ENCODE results near the gene TGFBR1.

Gene TGFBR1

DNA sequence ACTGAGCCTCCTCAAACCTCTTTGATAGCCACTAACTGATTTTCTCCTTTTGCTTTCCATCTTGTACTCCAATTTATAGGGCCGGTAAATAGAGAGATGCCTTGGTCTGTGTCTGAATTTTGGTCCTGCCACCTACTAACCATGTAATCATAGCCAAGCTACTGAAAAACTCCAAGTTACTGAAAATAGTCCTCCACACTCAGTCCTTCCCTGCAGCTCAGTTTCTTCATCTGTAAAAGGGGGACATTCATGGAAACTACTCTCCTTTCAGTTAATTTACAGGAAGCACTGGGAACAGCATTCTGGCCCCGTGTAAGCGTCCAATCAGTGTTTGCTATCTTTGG, 30.0 kb upstream of the TGFBR1 start:
- Histone ChIP-seq H4K20me1 (ENCODE audit: insufficient read depth, low read length) (no peaks in the 10 kb centered on the region), H3K9me2 (replicated peaks; ENCODE audit: insufficient read depth, low read length) (no peaks in the 10 kb centered on the region), H3K36me3 (replicated peaks; ENCODE audit: insufficient read depth, low read length) (no peaks in the 10 kb centered on the region), H3K9ac (ENCODE audit: low read length) (no peak overlapping the region), H3K4me1 (ENCODE audit: low read length) (0 out of 2 replicates have a peak, but pooled peaks cover 8% of the 10 kb centered on the region), H3K27ac (ENCODE audit: low read length) (no peak overlapping the region), H3K9me3 (replicated peaks; ENCODE audit: insufficient read depth, low read length) (no peaks in the 10 kb centered on the region), H3K4me3 (ENCODE audit: low read length) (no peak overlapping the region), H3K79me2 (ENCODE audit: low read length) (no peaks in the 10 kb centered on the region), H3K27me3 (replicated peaks; ENCODE audit: insufficient read depth, low read length) (no peaks in the 10 kb centered on the region), H3K4me2 (ENCODE audit: low read depth, low read length) (no peak overlapping the region), H2AFZ (ENCODE audit: low read length) (no peak overlapping the region), H3F3A (ENCODE audit: insufficient read depth, low read length) (no peaks in the 10 kb centered on the region)
- TF ChIP-seq EZH2 (optimal IDR thresholded peaks at IDR 0.05; ENCODE audit: low read depth, low read length) (no peak), EZH2phosphoT487 (IDR thresholded peaks at IDR 0.05; ENCODE audit: low read length) (no peak)
- TF ChIP-seq, protein P1, sequence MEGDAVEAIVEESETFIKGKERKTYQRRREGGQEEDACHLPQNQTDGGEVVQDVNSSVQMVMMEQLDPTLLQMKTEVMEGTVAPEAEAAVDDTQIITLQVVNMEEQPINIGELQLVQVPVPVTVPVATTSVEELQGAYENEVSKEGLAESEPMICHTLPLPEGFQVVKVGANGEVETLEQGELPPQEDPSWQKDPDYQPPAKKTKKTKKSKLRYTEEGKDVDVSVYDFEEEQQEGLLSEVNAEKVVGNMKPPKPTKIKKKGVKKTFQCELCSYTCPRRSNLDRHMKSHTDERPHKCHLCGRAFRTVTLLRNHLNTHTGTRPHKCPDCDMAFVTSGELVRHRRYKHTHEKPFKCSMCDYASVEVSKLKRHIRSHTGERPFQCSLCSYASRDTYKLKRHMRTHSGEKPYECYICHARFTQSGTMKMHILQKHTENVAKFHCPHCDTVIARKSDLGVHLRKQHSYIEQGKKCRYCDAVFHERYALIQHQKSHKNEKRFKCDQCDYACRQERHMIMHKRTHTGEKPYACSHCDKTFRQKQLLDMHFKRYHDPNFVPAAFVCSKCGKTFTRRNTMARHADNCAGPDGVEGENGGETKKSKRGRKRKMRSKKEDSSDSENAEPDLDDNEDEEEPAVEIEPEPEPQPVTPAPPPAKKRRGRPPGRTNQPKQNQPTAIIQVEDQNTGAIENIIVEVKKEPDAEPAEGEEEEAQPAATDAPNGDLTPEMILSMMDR (IDR thresholded peaks at IDR 0.05; ENCODE audit: low read length): no peak
- no peak for DNase-seq

DNA sequence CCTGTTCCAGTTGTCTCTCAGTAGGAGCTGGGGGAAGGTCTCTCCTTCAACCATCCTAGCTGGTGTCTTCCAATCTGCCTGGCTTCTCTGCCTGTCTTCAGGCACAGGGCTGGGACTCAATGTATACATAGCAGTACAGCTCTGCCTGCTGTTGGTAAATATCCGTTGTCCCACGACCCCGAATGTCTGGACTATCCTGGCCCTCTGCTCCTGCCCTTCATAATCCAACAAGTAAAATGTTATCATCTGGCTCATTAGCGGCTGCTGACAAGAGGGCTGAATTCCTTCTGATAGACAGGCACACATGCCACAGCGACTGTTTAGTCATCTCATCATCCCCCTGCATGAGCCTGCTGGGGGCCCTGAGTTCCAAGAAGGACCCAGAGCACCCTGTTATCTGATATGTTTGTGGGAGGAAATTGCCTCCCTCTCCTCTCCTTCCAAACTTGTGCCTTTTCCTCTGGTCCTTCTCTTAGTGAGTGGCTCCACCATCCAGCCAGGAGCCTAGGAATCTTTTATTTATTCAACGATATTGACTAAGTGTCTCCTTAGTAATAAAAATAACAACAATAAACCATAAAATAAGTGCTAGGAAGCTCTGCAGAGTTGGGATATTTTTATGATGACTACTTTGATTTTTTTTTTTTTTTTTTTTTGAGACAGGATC, 29.5 kb upstream of the TGFBR1 start:
- H3K9me2 ChIP-seq (replicated peaks; ENCODE audit: insufficient read depth, low read length): no peaks in the 10 kb centered on the region
- H3K4me3 ChIP-seq (ENCODE audit: low read length): no peak overlapping the region
- no peak overlapping the region for H3K9ac ChIP-seq (ENCODE audit: low read length)
- H3F3A ChIP-seq (ENCODE audit: insufficient read depth, low read length): no peaks in the 10 kb centered on the region
- 0 out of 2 replicates have a peak, but pooled peaks cover 8% of the 10 kb centered on the region for H3K4me1 ChIP-seq (ENCODE audit: low read length)
- no peak overlapping the region for H3K27ac ChIP-seq (ENCODE audit: low read length)
- no peak overlapping the region for H2AFZ ChIP-seq (ENCODE audit: low read length)
- no peaks in the 10 kb centered on the region for H3K79me2 ChIP-seq (ENCODE audit: low read length)
- H3K9me3 ChIP-seq (replicated peaks; ENCODE audit: insufficient read depth, low read length): no peaks in the 10 kb centered on the region
- TF ChIP-seq EZH2 (optimal IDR thresholded peaks at IDR 0.05; ENCODE audit: low read depth, low read length) (no peak), EZH2phosphoT487 (IDR thresholded peaks at IDR 0.05; ENCODE audit: low read length) (no peak)
- TF ChIP-seq, protein P1 (IDR thresholded peaks at IDR 0.05; ENCODE audit: low read length): no peak
- DNase-seq: no peak
- no peaks in the 10 kb centered on the region for H4K20me1 ChIP-seq (ENCODE audit: insufficient read depth, low read length)
- H3K4me2 ChIP-seq (ENCODE audit: low read depth, low read length): no peak overlapping the region
- H3K36me3 ChIP-seq (replicated peaks; ENCODE audit: insufficient read depth, low read length): no peaks in the 10 kb centered on the region
- H3K27me3 ChIP-seq (replicated peaks; ENCODE audit: insufficient read depth, low read length): no peaks in the 10 kb centered on the region

DNA sequence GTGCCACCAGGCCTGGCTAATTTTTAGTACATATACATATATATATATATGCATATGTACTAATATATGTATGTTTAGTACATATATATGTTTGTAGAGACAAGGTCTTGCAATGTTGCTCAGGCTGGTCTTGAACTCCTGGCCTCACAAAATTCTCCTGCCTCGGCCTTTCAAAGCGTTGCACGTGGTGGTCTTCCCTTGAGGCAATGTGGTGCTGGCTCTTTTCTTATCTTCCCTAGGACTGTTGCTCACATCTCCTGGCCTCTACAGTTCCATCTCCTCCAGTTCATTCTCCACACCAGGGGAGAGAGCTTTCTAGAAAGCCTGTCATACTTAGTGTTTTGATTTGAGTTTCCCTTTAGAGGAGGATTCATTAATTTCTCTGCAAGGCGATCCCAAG, 28.9 kb upstream of the TGFBR1 start:
- Histone ChIP-seq H3K27ac (ENCODE audit: low read length) (no peak overlapping the region), H3K4me2 (ENCODE audit: low read depth, low read length) (no peak overlapping the region), H3K27me3 (replicated peaks; ENCODE audit: insufficient read depth, low read length) (no peaks in the 10 kb centered on the region), H3K9ac (ENCODE audit: low read length) (no peak overlapping the region), H3K79me2 (ENCODE audit: low read length) (no peaks in the 10 kb centered on the region), H3K9me2 (replicated peaks; ENCODE audit: insufficient read depth, low read length) (no peaks in the 10 kb centered on the region), H3K4me1 (ENCODE audit: low read length) (0 out of 2 replicates have a peak, but pooled peaks cover 8% of the 10 kb centered on the region), H2AFZ (ENCODE audit: low read length) (no peak overlapping the region), H3K36me3 (replicated peaks; ENCODE audit: insufficient read depth, low read length) (no peaks in the 10 kb centered on the region), H4K20me1 (ENCODE audit: insufficient read depth, low read length) (no peaks in the 10 kb centered on the region), H3F3A (ENCODE audit: insufficient read depth, low read length) (no peaks in the 10 kb centered on the region), H3K9me3 (replicated peaks; ENCODE audit: insufficient read depth, low read length) (no peaks in the 10 kb centered on the region), H3K4me3 (ENCODE audit: low read length) (no peak overlapping the region)
- no peak for DNase-seq
- TF ChIP-seq EZH2 (optimal IDR thresholded peaks at IDR 0.05; ENCODE audit: low read depth, low read length) (no peak), EZH2phosphoT487 (IDR thresholded peaks at IDR 0.05; ENCODE audit: low read length) (no peak)
- TF ChIP-seq, protein P1 (IDR thresholded peaks at IDR 0.05; ENCODE audit: low read length): no peak

All from MM.1S (cell line).